Activated T-cell treated with anti-CD3 and anti-CD28 coated beads, Interleukin-2, amount 50 U/mL, for 4 hours (primary cell): ENCODE measurements around the gene PTPN3. TPM values are rescaled to one million over a fixed set of nuclear protein-coding genes. Genes with fewer than 3 reads are reported as not detected.

Experiments used
- ATAC-seq, 2 donors: fragments of 200-7000 bp; cut with Tn5 transposase; one replicate each; pipeline ENCODE4 v1.10.0; 2021
- DNase-seq: peaks from one replicate; pipeline ENCODE4 v3.0.0-alpha.2; 2020
- H3K27me3 Mint-ChIP-seq: one replicate; pipeline ENCODE4 v1.8.0; 2021; ENCODE audit warnings: low read depth, mixed read lengths
- H3K36me3 Mint-ChIP-seq: one replicate; pipeline ENCODE4 v1.8.0; 2022; ENCODE audit warnings: mixed read lengths; ENCODE audit not compliant: insufficient read depth
- H3K4me1 Mint-ChIP-seq: one replicate; pipeline ENCODE4 v1.8.0; 2021; ENCODE audit warnings: low read depth, mixed read lengths
- H3K4me3 Mint-ChIP-seq: one replicate; pipeline ENCODE4 v1.8.0; 2021; ENCODE audit warnings: mild to moderate bottlenecking, moderate library complexity, mixed read lengths
- H3K9me3 Mint-ChIP-seq: one replicate; pipeline ENCODE4 v1.8.0; 2021; ENCODE audit warnings: mixed read lengths
- total RNA-seq, 3 donors: library from RNA; stranded (reverse); gene quantifications; one replicate each; pipeline ENCODE4 v1.2.1, GENCODE V29; 2021

PTPN3 gene
- total RNA-seq, 3 donors from 2014 or later = 0.03 to 0.18 (median 0.08) TPM

- Mint-ChIP-seq H3K9me3 (no peaks in the 10 kb centered on the region), H3K36me3 (no peaks in the 10 kb centered on the region), H3K4me1 (no peaks in the 10 kb centered on the region), H3K27me3 (peaks cover 29% of the 10 kb centered on the region), H3K4me3 (no peak overlapping the region)
- no peak for DNase-seq
- no peak for ATAC-seq
Measured at GRCh38 chr9:109493648-109494047, 4.5 kb downstream of the PTPN3 start.

- no peaks in the 10 kb centered on the region for H3K4me1 Mint-ChIP-seq
- ATAC-seq = no peak
- no peaks in the 10 kb centered on the region for H3K36me3 Mint-ChIP-seq
- H3K9me3 Mint-ChIP-seq = no peaks in the 10 kb centered on the region
- peaks cover 22% of the 10 kb centered on the region for H3K27me3 Mint-ChIP-seq
- no peak overlapping the region for H3K4me3 Mint-ChIP-seq
- DNase-seq = no peak
Measured at GRCh38 chr9:109491590-109491989, 6.5 kb downstream of the PTPN3 start.

- Mint-ChIP-seq H3K4me1 (no peaks in the 10 kb centered on the region), H3K9me3 (no peaks in the 10 kb centered on the region), H3K27me3 (peaks cover 22% of the 10 kb centered on the region), H3K4me3 (no peak overlapping the region), H3K36me3 (no peaks in the 10 kb centered on the region)
- no peak for ATAC-seq
- no peak for DNase-seq
Measured at GRCh38 chr9:109488791-109489492, 9.2 kb downstream of the PTPN3 start.

- H3K4me3 Mint-ChIP-seq = no peak overlapping the region
- H3K27me3 Mint-ChIP-seq = peaks cover 23% of the 10 kb centered on the region
- H3K9me3 Mint-ChIP-seq = no peaks in the 10 kb centered on the region
- no peaks in the 10 kb centered on the region for H3K4me1 Mint-ChIP-seq
- no peak for ATAC-seq
- DNase-seq = no peak
- H3K36me3 Mint-ChIP-seq = no peaks in the 10 kb centered on the region
Measured at GRCh38 chr9:109488351-109488750, 9.8 kb downstream of the PTPN3 start.

GRCh38 chr9:109487247-109487646, 10.9 kb downstream of the PTPN3 start:
- no peak for DNase-seq
- Mint-ChIP-seq H3K27me3 (peaks cover 28% of the 10 kb centered on the region), H3K9me3 (no peaks in the 10 kb centered on the region), H3K4me3 (no peak overlapping the region), H3K4me1 (no peaks in the 10 kb centered on the region), H3K36me3 (no peaks in the 10 kb centered on the region)
- no peak for ATAC-seq

GRCh38 chr9:109483744-109484429, 14.2 kb downstream of the PTPN3 start:
- ATAC-seq = no peak

GRCh38 chr9:109482391-109482916, 15.7 kb downstream of the PTPN3 start:
- no peaks in the 10 kb centered on the region for H3K9me3 Mint-ChIP-seq
- no peak for ATAC-seq
- H3K27me3 Mint-ChIP-seq = peaks cover 30% of the 10 kb centered on the region
- DNase-seq = no peak
- no peak overlapping the region for H3K4me3 Mint-ChIP-seq
- H3K4me1 Mint-ChIP-seq = no peaks in the 10 kb centered on the region
- H3K36me3 Mint-ChIP-seq = no peaks in the 10 kb centered on the region

More at GRCh38 chr9:109483744-109484429, 14.2 kb downstream of the PTPN3 start:
- H3K4me3 Mint-ChIP-seq = no peak overlapping the region
- DNase-seq = no peak
- H3K36me3 Mint-ChIP-seq = no peaks in the 10 kb centered on the region
- H3K4me1 Mint-ChIP-seq = no peaks in the 10 kb centered on the region
- no peaks in the 10 kb centered on the region for H3K9me3 Mint-ChIP-seq
- H3K27me3 Mint-ChIP-seq = peaks cover 32% of the 10 kb centered on the region

GRCh38 chr9:109481856-109482255, 16.3 kb downstream of the PTPN3 start:
- DNase-seq (no peak), ATAC-seq (no peak)
- no peak overlapping the region for H3K4me3 Mint-ChIP-seq
- peaks cover 30% of the 10 kb centered on the region for H3K27me3 Mint-ChIP-seq
- H3K9me3 Mint-ChIP-seq = no peaks in the 10 kb centered on the region
- H3K36me3 Mint-ChIP-seq = no peaks in the 10 kb centered on the region
- H3K4me1 Mint-ChIP-seq = no peaks in the 10 kb centered on the region

- Mint-ChIP-seq H3K27me3 (peaks cover 25% of the 10 kb centered on the region), H3K4me3 (no peak overlapping the region), H3K4me1 (no peaks in the 10 kb centered on the region), H3K9me3 (no peaks in the 10 kb centered on the region), H3K36me3 (no peaks in the 10 kb centered on the region)
- ATAC-seq (no peak), DNase-seq (no peak)
Measured at GRCh38 chr9:109479822-109480221, 18.3 kb downstream of the PTPN3 start.

- peaks cover 19% of the 10 kb centered on the region for H3K27me3 Mint-ChIP-seq
- ATAC-seq (no peak), DNase-seq (no peak)
- H3K4me3 Mint-ChIP-seq = no peak overlapping the region
- H3K4me1 Mint-ChIP-seq = no peaks in the 10 kb centered on the region
- no peaks in the 10 kb centered on the region for H3K36me3 Mint-ChIP-seq
- H3K9me3 Mint-ChIP-seq = no peaks in the 10 kb centered on the region
Measured at GRCh38 chr9:109478665-109479380, 19.3 kb downstream of the PTPN3 start.

- ATAC-seq = no peak
- H3K36me3 Mint-ChIP-seq = no peaks in the 10 kb centered on the region
- H3K4me1 Mint-ChIP-seq = no peaks in the 10 kb centered on the region
Measured at GRCh38 chr9:109478051-109478563, 20.0 kb downstream of the PTPN3 start.

GRCh38 chr9:109477258-109478050, 20.7 kb downstream of the PTPN3 start:
- Mint-ChIP-seq H3K4me1 (no peaks in the 10 kb centered on the region), H3K9me3 (no peaks in the 10 kb centered on the region), H3K4me3 (no peak overlapping the region), H3K36me3 (no peaks in the 10 kb centered on the region), H3K27me3 (peaks cover 15% of the 10 kb centered on the region)
- ATAC-seq (no peak), DNase-seq (no peak)

More at GRCh38 chr9:109478051-109478563, 20.0 kb downstream of the PTPN3 start:
- H3K9me3 Mint-ChIP-seq = no peaks in the 10 kb centered on the region
- DNase-seq = no peak
- peaks cover 19% of the 10 kb centered on the region for H3K27me3 Mint-ChIP-seq
- H3K4me3 Mint-ChIP-seq = no peak overlapping the region

GRCh38 chr9:109476642-109477257, 21.4 kb downstream of the PTPN3 start:
- H3K27me3 Mint-ChIP-seq = peaks cover 14% of the 10 kb centered on the region
- H3K9me3 Mint-ChIP-seq = no peaks in the 10 kb centered on the region
- H3K4me3 Mint-ChIP-seq = no peak overlapping the region
- DNase-seq = no peak
- no peaks in the 10 kb centered on the region for H3K4me1 Mint-ChIP-seq
- no peaks in the 10 kb centered on the region for H3K36me3 Mint-ChIP-seq
- no peak for ATAC-seq
